Measurements from ENCODE around the gene RNF103. TPM values are rescaled to one million over a fixed set of nuclear protein-coding genes. Genes with fewer than 3 reads are reported as not detected.

The RNF103 gene
- total RNA-seq, 1 donor from 2014 or later: 40.1 TPM

GRCh38 chr2:86661333-86661732, 37.7 kb upstream of the RNF103 start:
- no peaks in the 10 kb centered on the region for H3K4me1 ChIP-seq
- H3K27ac ChIP-seq (replicated peaks): no peak overlapping the region
- DNase-seq: no peak
- no peak overlapping the region for H3K4me3 ChIP-seq
- H3K36me3 ChIP-seq: no peaks in the 10 kb centered on the region
- no peaks in the 10 kb centered on the region for H3K27me3 ChIP-seq (ENCODE audit: low read depth)
- no peak for TF ChIP-seq CTCF (IDR thresholded peaks at IDR 0.05; ENCODE audit: borderline replicate concordance)
- no peaks in the 10 kb centered on the region for H3K9me3 ChIP-seq (replicated peaks)
- intact Hi-C loops (cut with micrococcal nuclease): no loop called here

GRCh38 chr2:86650188-86650587, 26.5 kb upstream of the RNF103 start:
- no peak for DNase-seq
- no peaks in the 10 kb centered on the region for H3K4me1 ChIP-seq
- intact Hi-C loops (cut with micrococcal nuclease): no loop called here
- no peaks in the 10 kb centered on the region for H3K36me3 ChIP-seq
- H3K27me3 ChIP-seq (ENCODE audit: low read depth): no peaks in the 10 kb centered on the region
- no peak for TF ChIP-seq CTCF (IDR thresholded peaks at IDR 0.05; ENCODE audit: borderline replicate concordance)
- no peak overlapping the region for H3K4me3 ChIP-seq
- peaks cover 25% of the 10 kb centered on the region for H3K9me3 ChIP-seq (replicated peaks)
- H3K27ac ChIP-seq (replicated peaks): no peak overlapping the region

- Histone ChIP-seq H3K4me1 (no peaks in the 10 kb centered on the region), H3K27me3 (ENCODE audit: low read depth) (no peaks in the 10 kb centered on the region), H3K36me3 (no peaks in the 10 kb centered on the region), H3K4me3 (no peak overlapping the region), H3K27ac (replicated peaks) (no peak overlapping the region), H3K9me3 (replicated peaks) (peaks cover 25% of the 10 kb centered on the region)
- intact Hi-C loops (cut with micrococcal nuclease): no loop called here
- no peak for DNase-seq
- no peak for TF ChIP-seq CTCF (IDR thresholded peaks at IDR 0.05; ENCODE audit: borderline replicate concordance)
Measured at GRCh38 chr2:86649119-86649947, 25.7 kb upstream of the RNF103 start.

- Histone ChIP-seq H3K4me1 (no peaks in the 10 kb centered on the region), H3K27me3 (ENCODE audit: low read depth) (no peaks in the 10 kb centered on the region), H3K27ac (replicated peaks) (no peak overlapping the region), H3K4me3 (no peak overlapping the region), H3K9me3 (replicated peaks) (peaks cover 25% of the 10 kb centered on the region), H3K36me3 (no peaks in the 10 kb centered on the region)
- intact Hi-C loops (cut with micrococcal nuclease): no loop called here
- no peak for TF ChIP-seq CTCF (IDR thresholded peaks at IDR 0.05; ENCODE audit: borderline replicate concordance)
- DNase-seq: no peak
Measured at GRCh38 chr2:86648681-86649080, 25.0 kb upstream of the RNF103 start.

- Histone ChIP-seq H3K36me3 (no peaks in the 10 kb centered on the region), H3K4me3 (no peak overlapping the region), H3K27me3 (ENCODE audit: low read depth) (no peaks in the 10 kb centered on the region), H3K27ac (replicated peaks) (no peak overlapping the region), H3K9me3 (replicated peaks) (peaks cover 25% of the 10 kb centered on the region), H3K4me1 (no peaks in the 10 kb centered on the region)
- TF ChIP-seq CTCF (IDR thresholded peaks at IDR 0.05; ENCODE audit: borderline replicate concordance): no peak
- intact Hi-C loops (cut with micrococcal nuclease): no loop called here
- no peak for DNase-seq
Measured at GRCh38 chr2:86646865-86647264, 23.2 kb upstream of the RNF103 start.
